ENCODE results near the gene USP54. TPM values are rescaled to one million over a fixed set of nuclear protein-coding genes. Genes with fewer than 3 reads are reported as not detected.
A peak's percentile ranks its signal among the peaks of the same experiment; 100 is the strongest.

Gene USP54
- total and polyA plus RNA-seq, 2 of the 13 experiments (the other 11 are each of a cell fraction or from before 2014, with no cell fraction given): 18.1 to 25.0 TPM

- no peak for TF ChIP-seq ZNF800 (CRISPR knock-in tag; IDR thresholded peaks at IDR 0.05)
- no peak for TF ChIP-seq ZNF646 (CRISPR knock-in tag; IDR thresholded peaks at IDR 0.05)
- no peak for TF ChIP-seq ZNF816 (CRISPR knock-in tag; IDR thresholded peaks at IDR 0.05; ENCODE audit: borderline replicate concordance)
- TF ChIP-seq HOXA5 (CRISPR knock-in tag; IDR thresholded peaks at IDR 0.05): no peak
- TF ChIP-seq NBN (conservative IDR thresholded peaks at IDR 0.05): no peak
- TF ChIP-seq ZNF138 (CRISPR knock-in tag; IDR thresholded peaks at IDR 0.05; ENCODE audit: low read depth): no peak
- TF ChIP-seq THAP8 (CRISPR knock-in tag; IDR thresholded peaks at IDR 0.05; ENCODE audit: borderline replicate concordance): no peak
- TF ChIP-seq BATF2 (CRISPR knock-in tag; IDR thresholded peaks at IDR 0.05): 0 out of 2 replicates have a peak, but pooled peaks have one; percentile 62
- no peak for TF ChIP-seq MEIS2 (CRISPR knock-in tag; IDR thresholded peaks at IDR 0.05)
- no peak for TF ChIP-seq HINFP (CRISPR knock-in tag; IDR thresholded peaks at IDR 0.05; ENCODE audit: low read depth)
- TF ChIP-seq ZNF790 (CRISPR knock-in tag; IDR thresholded peaks at IDR 0.05; ENCODE audit: borderline replicate concordance): no peak
- TF ChIP-seq SOX13 (IDR thresholded peaks at IDR 0.05): no peak
- no peak for TF ChIP-seq SOX13 (CRISPR knock-in tag; conservative IDR thresholded peaks at IDR 0.05 in 1 of 2, IDR thresholded peaks at IDR 0.05 in 1 of 2)
- TF ChIP-seq SALL1 (CRISPR knock-in tag; IDR thresholded peaks at IDR 0.05): no peak
- no peak for TF ChIP-seq E2F5 (CRISPR knock-in tag; conservative IDR thresholded peaks at IDR 0.05)
Observed at GRCh38 chr10:73625004-73625883, 34.1 kb upstream of the USP54 start (continued).
